PFSK-1 (cell line): ENCODE measurements around the gene CAMK1D.

Source experiments
- POLR2AphosphoS5 ChIP-seq: IDR thresholded peaks from 2 replicates; pipeline ENCODE4 v1.6.1; 2012; ENCODE audit warnings: low read depth, mild to moderate bottlenecking, control low read depth, low read length, moderate library complexity
- REST ChIP-seq, 2 experiments: IDR thresholded peaks; 2 replicates each; pipeline versions ENCODE4 v1.6.1 to v1.8.0; 2011 to 2012; ENCODE audit warnings: low read depth in 2 of 2, low read length in 2 of 2, control low read depth in 1 of 2, inconsistent platforms in 1 of 2, mild to moderate bottlenecking in 1 of 2, moderate library complexity in 1 of 2; ENCODE audit not compliant: insufficient read depth in 1 of 2
- SIN3A ChIP-seq: IDR thresholded peaks from 2 replicates; pipeline ENCODE4 v1.6.1; 2012; ENCODE audit warnings: mild to moderate bottlenecking, low read length, moderate library complexity, borderline replicate concordance; ENCODE audit not compliant: insufficient read depth

GRCh38 chr10:12675186-12675585, 325.8 kb downstream of the CAMK1D start:
- TF ChIP-seq REST (IDR thresholded peaks at IDR 0.05; ENCODE audit: insufficient read depth in 1 of 2, low read depth in 2 of 2, low read length in 2 of 2): no peak
- TF ChIP-seq POLR2AphosphoS5: no peak
- no peak for TF ChIP-seq SIN3A
